ENCODE results near the gene PITPNC1.

GRCh38 chr17:67569015-67569451, 192.0 kb downstream of the PITPNC1 start:
- TF ChIP-seq CTCF (IDR thresholded peaks at IDR 0.05; ENCODE audit: insufficient read depth, low read depth, low read length), result no peak
- no peak for TF ChIP-seq EZH2 (IDR thresholded peaks at IDR 0.05; ENCODE audit: insufficient read depth, low read length)
